ENCODE results near the gene RAD51AP1. TPM values are rescaled to one million over a fixed set of nuclear protein-coding genes. Genes with fewer than 3 reads are reported as not detected.

Gene RAD51AP1
- total and polyA plus RNA-seq, 2 of the 8 experiments (the other 6 are each of a cell fraction or from before 2014, with no cell fraction given): 29.7 to 48.3 TPM

DNA sequence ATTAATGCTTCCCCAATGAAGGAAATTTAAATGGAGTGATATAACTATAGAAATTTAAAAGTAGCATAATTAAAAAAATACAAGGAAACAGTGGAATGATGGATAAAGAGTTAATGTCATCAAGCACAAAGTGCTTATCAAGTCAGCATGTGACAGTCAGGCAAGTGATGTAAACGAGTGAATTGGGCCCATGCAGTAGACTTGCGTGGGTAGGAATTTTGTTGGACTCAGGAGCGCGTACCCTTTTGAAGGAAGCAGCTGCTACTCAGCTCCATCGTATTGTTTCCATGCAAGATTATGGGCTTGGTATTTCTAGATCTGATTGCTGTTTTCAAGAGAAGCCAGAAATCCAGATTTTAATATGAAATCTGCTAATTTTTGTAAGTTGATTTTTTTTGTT is 18.9 kb downstream of the RAD51AP1 start:
- Histone ChIP-seq H3K4ac (replicated peaks; ENCODE audit: insufficient read length, low read depth, low read length) (no peak overlapping the region), H3K4me3 (ENCODE audit: extremely low read depth in 1 of 4, insufficient read depth in 2 of 4, low read depth in 3 of 4, low read length in 4 of 4) (no peak overlapping the region), H2AK5ac (ENCODE audit: low read depth, low read length) (no peak overlapping the region), H3K23me2 (ENCODE audit: low read depth, low read length) (peaks cover 4% of the 10 kb centered on the region; the same call in 1 of the 2 replicates), H3K9me3 (ENCODE audit: insufficient read depth in 2 of 2, low read depth in 1 of 2, low read length in 1 of 2) (no peaks in the 10 kb centered on the region), H2BK120ac (replicated peaks; ENCODE audit: low read depth, low read length) (no peak overlapping the region), H2AFZ (ENCODE audit: low read length) (no peak overlapping the region), H4K8ac (ENCODE audit: extremely low read depth, insufficient read depth, low read length) (no peak overlapping the region), H2BK12ac (ENCODE audit: low read depth, low read length) (no peak overlapping the region), H4K5ac (ENCODE audit: insufficient read length, low read depth, low read length) (no peak overlapping the region), H3K27me3 (replicated peaks in 1 of 4; ENCODE audit: control insufficient read depth in 3 of 4, extremely low read depth in 1 of 4, insufficient read depth in 3 of 4, low read length in 3 of 4) (peaks cover 1 to 4% (median 4%) of the 10 kb centered on the region in 4 experiments), H2BK20ac (ENCODE audit: low read length) (no peak overlapping the region), H3K36me3 (ENCODE audit: control insufficient read depth in 2 of 4, insufficient read depth in 4 of 4, low read length in 3 of 4) (peaks cover 10 to 44% (median 25%) of the 10 kb centered on the region in 4 experiments; a peak in 7 of 8 replicates), H3K56ac (replicated peaks; ENCODE audit: insufficient read length, low read depth, low read length) (no peak overlapping the region), H3K23ac (ENCODE audit: insufficient read length) (no peak overlapping the region), H3K18ac (ENCODE audit: extremely low read depth, low read length) (no peak overlapping the region), H3K27ac (ENCODE audit: low read depth, low read length) (no peak overlapping the region), H4K20me1 (replicated peaks in 1 of 2; ENCODE audit: control insufficient read depth in 1 of 2, insufficient read depth in 2 of 2, low read length in 2 of 2) (no peaks in the 10 kb centered on the region), H3K4me2 (ENCODE audit: insufficient read depth in 1 of 2, low read depth in 2 of 2, low read length in 2 of 2) (no peak overlapping the region), H3K4me1 (replicated peaks in 1 of 4; ENCODE audit: control insufficient read depth in 3 of 4, insufficient read depth in 4 of 4, low read length in 3 of 4) (peaks cover 2 to 6% (median 4%) of the 10 kb centered on the region in 4 experiments; a peak in 6 of 7 replicates), H4K91ac (replicated peaks; ENCODE audit: insufficient read length, low read length) (no peak overlapping the region), H3K79me2 (ENCODE audit: control insufficient read depth in 1 of 2, insufficient read depth in 2 of 2, low read length in 2 of 2) (no peaks in the 10 kb centered on the region), H3K9ac (replicated peaks in 1 of 4; ENCODE audit: extremely low read depth in 1 of 4, low read depth in 3 of 4, low read length in 3 of 4) (no peak overlapping the region), H3K79me1 (ENCODE audit: low read depth, low read length) (no peaks in the 10 kb centered on the region), H3K14ac (ENCODE audit: insufficient read length) (no peak overlapping the region), H2BK15ac (ENCODE audit: low read length) (no peak overlapping the region), H2BK5ac (ENCODE audit: low read depth, low read length) (no peak overlapping the region)
- FAIRE-seq (no peak), DNase-seq (ENCODE audit: low read depth in 1 of 2, low spot score in 2 of 2) (no peak)
- POLR2A ChIA-PET (ENCODE audit: partially characterized antibody): interaction anchor here (1.2 kb wide), 1 partner anchor 13 kb away, joined by 3 read pairs; no protein-coding TSS in a partner anchor
- CTCF ChIA-PET (ENCODE audit: partially characterized antibody): no interaction called here
- 93% methylated on average over 5 of the region's 5 CpGs; no CpG with 5 or more reads in 1 of the 2 experiments for WGBS, 2 experiments (ENCODE audit: extremely low coverage in 1 of 2, insufficient coverage in 1 of 2, insufficient read length in 1 of 2, insufficient replicate concordance in 2 of 2, low coverage in 1 of 2, low lambda C conversion rate in 2 of 2, missing lambda C conversion rate in 1 of 2)
- no peak for TF ChIP-seq SIX5 (IDR thresholded peaks at IDR 0.05; ENCODE audit: low read depth, low read length)
- no peak for TF ChIP-seq SIRT6 (IDR thresholded peaks at IDR 0.05; ENCODE audit: low read length)
- TF ChIP-seq RNF2 (IDR thresholded peaks at IDR 0.05; ENCODE audit: borderline replicate concordance, low read depth, low read length, missing control alignments, poor library complexity, severe bottlenecking): no peak
- TF ChIP-seq MAFK (IDR thresholded peaks at IDR 0.05; ENCODE audit: low read depth, low read length): no peak
- no peak for TF ChIP-seq RFX5 (IDR thresholded peaks at IDR 0.05; ENCODE audit: borderline replicate concordance, low read depth, low read length)
- TF ChIP-seq POLR2AphosphoS5 (IDR thresholded peaks at IDR 0.05; ENCODE audit: low read depth, low read length): no peak
- TF ChIP-seq CBX8 (IDR thresholded peaks at IDR 0.05; ENCODE audit: borderline replicate concordance, low read depth, low read length): no peak
- no peak for TF ChIP-seq CREB1 (IDR thresholded peaks at IDR 0.05)
- TF ChIP-seq, protein P1, sequence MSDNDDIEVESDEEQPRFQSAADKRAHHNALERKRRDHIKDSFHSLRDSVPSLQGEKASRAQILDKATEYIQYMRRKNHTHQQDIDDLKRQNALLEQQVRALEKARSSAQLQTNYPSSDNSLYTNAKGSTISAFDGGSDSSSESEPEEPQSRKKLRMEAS (IDR thresholded peaks at IDR 0.05): no peak
- TF ChIP-seq SP4 (IDR thresholded peaks at IDR 0.05; ENCODE audit: low read length): no peak
- no peak for TF ChIP-seq TAF1 (IDR thresholded peaks at IDR 0.05; ENCODE audit: low read depth, low read length)
- TF ChIP-seq POU5F1 (IDR thresholded peaks at IDR 0.05; ENCODE audit: low read depth, low read length): no peak
- TF ChIP-seq RXRA (IDR thresholded peaks at IDR 0.05; ENCODE audit: insufficient read depth, low read depth, low read length): no peak
- TF ChIP-seq GABPA (IDR thresholded peaks at IDR 0.05; ENCODE audit: borderline replicate concordance, insufficient read depth, low read length): no peak
- no peak for TF ChIP-seq HDAC2 (IDR thresholded peaks at IDR 0.05; ENCODE audit: borderline replicate concordance in 1 of 2, low read depth in 2 of 2, low read length in 2 of 2)
